H1 (cell line): ENCODE measurements around the gene FAM53B. TPM values are rescaled to one million over a fixed set of nuclear protein-coding genes. Genes with fewer than 3 reads are reported as not detected.

ENCODE experiments used
- BRCA1 ChIP-seq: IDR thresholded peaks from 2 replicates; pipeline ENCODE4 v1.6.1; 2012; ENCODE audit warnings: low read depth, low read length, improper control_type of control experiment
- CBX5 ChIP-seq: fragments of 300-800, 300-1000 bp; sonication (generic); IDR thresholded peaks from 2 replicates; pipeline ENCODE4 v1.7.1; 2016; ENCODE audit warnings: antibody characterized with exemption, low read length, low read depth
- CHD2 ChIP-seq: IDR thresholded peaks from 2 replicates; pipeline ENCODE4 v1.6.1; 2012; ENCODE audit warnings: low read length, improper control_type of control experiment
- EP300 ChIP-seq, 2 experiments: IDR thresholded peaks; 1 replicate in 1 of 2; 2 replicates in 1 of 2; pipeline ENCODE4 v1.6.1; 2011 to 2012; ENCODE audit warnings: low read depth in 2 of 2, low read length in 2 of 2, mild to moderate bottlenecking in 2 of 2, borderline replicate concordance in 1 of 2, inconsistent platforms in 1 of 2, moderate library complexity in 1 of 2
- HDAC6 ChIP-seq: IDR thresholded peaks from one replicate; pipeline ENCODE4 v1.7.1; 2012; ENCODE audit warnings: low read depth, mild to moderate bottlenecking, inconsistent platforms, low read length, moderate library complexity
- POLR2AphosphoS5 ChIP-seq: IDR thresholded peaks from 2 replicates; pipeline ENCODE4 v1.6.1; 2011; ENCODE audit warnings: low read depth, low read length
- SRF ChIP-seq: IDR thresholded peaks from 2 replicates; pipeline ENCODE4 v1.6.1; 2011; ENCODE audit warnings: mild to moderate bottlenecking, low read depth, low read length, moderate library complexity
- TAF1 ChIP-seq: IDR thresholded peaks from 2 replicates; pipeline ENCODE4 v1.6.1; 2011; ENCODE audit warnings: mild to moderate bottlenecking, low read depth, low read length
- polyA plus RNA-seq, 7 experiments: library from polyadenylated mRNA; depleted of rRNA in 3 of 7; stranded (reverse) in 5 of 7; unstranded in 2 of 7; fragments of >200 nt in 5 of 7; fragments of 200-250 nt in 2 of 7; gene quantifications; 1 replicate in 5 of 7; 2 replicates in 1 of 7; 4 replicates in 1 of 7; pipeline versions ENCODE4 v1.2.1 to v1.2.3, GENCODE V29; 2011 to 2013; ENCODE audit warnings: missing spikeins in 2 of 7, mixed read lengths in 2 of 7
- total RNA-seq: library from RNA; stranded (reverse); fragmentation: NEBNext Ultra II Directional; extraction: Animal tissue kit (Norgen Biotek cat#: 25700); gene quantifications from 2 replicates; pipeline ENCODE4 v1.2.1, GENCODE V29; 2021

Gene FAM53B
- total and polyA plus RNA-seq, 2 of the 8 experiments (the other 6 are each of a cell fraction or from before 2014, with no cell fraction given), result 5.3 to 14.4 TPM

DNA sequence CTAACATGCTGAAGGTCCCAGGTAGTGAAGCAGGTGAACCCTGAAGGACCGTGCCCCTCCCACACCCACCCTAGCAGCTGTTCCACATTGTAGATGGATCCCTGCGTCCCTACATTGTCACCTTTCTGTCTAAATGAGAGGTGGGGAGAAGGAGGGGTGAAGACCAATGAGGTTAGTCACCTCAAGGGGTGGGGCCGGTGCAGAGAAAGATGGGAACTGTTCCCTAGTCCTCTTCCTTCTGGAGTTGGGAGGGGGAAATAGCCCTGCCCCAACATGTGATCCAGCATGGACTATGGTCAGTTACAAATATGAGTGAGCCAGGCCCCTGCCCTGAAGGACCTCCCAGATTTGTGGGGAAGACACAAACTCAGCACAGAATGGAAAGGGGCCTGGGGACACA lies 158.0 kb downstream of the FAM53B start (continued):
- TF ChIP-seq TAF1, result no peak
- TF ChIP-seq EP300 (IDR thresholded peaks at IDR 0.05; ENCODE audit: borderline replicate concordance in 1 of 2, low read depth in 2 of 2, low read length in 2 of 2), result no peak
- TF ChIP-seq SRF, result no peak
- TF ChIP-seq CHD2, result no peak
- no peak for TF ChIP-seq POLR2AphosphoS5
- TF ChIP-seq BRCA1, result no peak
- TF ChIP-seq HDAC6, result no peak
- TF ChIP-seq CBX5, result no peak
